BLaER1 treated with 17β-estradiol and CSF1 and Interleukin-3, amounts not matched to agents 10 nM and 100 nM (cell line): ENCODE measurements around the gene MED23.
"Not testable (repeated sequence)": the region's sequence is repeated elsewhere in the genome, so short reads cannot be mapped to it uniquely, and the experiment has no call there.

ENCODE experiments used
- H3K27ac ChIP-seq, 11 experiments: shearing (Covaris generic); formaldehyde crosslinking; 2 replicates each; pipeline ENCODE4 v1.8.1; 2022
- H3K27me3 ChIP-seq, 11 experiments: shearing (Covaris generic); formaldehyde crosslinking; 2 replicates each; pipeline ENCODE4 v1.8.1; 2022
- H3K36me3 ChIP-seq, 11 experiments: shearing (Covaris generic); formaldehyde crosslinking; 2 replicates each; pipeline ENCODE4 v1.8.1; 2022
- H3K4me1 ChIP-seq, 10 experiments: shearing (Covaris generic); formaldehyde crosslinking; 2 replicates each; pipeline ENCODE4 v1.8.1; 2022
- H3K4me2 ChIP-seq, 11 experiments: shearing (Covaris generic); formaldehyde crosslinking; 2 replicates each; pipeline ENCODE4 v1.8.1; 2022
- H3K4me3 ChIP-seq, 10 experiments: shearing (Covaris generic); formaldehyde crosslinking; 2 replicates each; pipeline ENCODE4 v1.8.1; 2022
- H3K9ac ChIP-seq, 11 experiments: shearing (Covaris generic); formaldehyde crosslinking; 2 replicates each; pipeline ENCODE4 v1.8.1; 2022
- H3K9me3 ChIP-seq, 11 experiments: shearing (Covaris generic); formaldehyde crosslinking; replicated peaks in 1 of 11; 2 replicates each; pipeline ENCODE4 v1.8.1; 2022
- H4K20me1 ChIP-seq, 11 experiments: shearing (Covaris generic); formaldehyde crosslinking; 2 replicates each; pipeline ENCODE4 v1.8.1; 2022
- Cebpa-rat ChIP-seq, 11 experiments: shearing (Covaris generic); IDR thresholded peaks; 2 replicates each; pipeline ENCODE4 v1.8.1; 2022

MED23 gene

DNA sequence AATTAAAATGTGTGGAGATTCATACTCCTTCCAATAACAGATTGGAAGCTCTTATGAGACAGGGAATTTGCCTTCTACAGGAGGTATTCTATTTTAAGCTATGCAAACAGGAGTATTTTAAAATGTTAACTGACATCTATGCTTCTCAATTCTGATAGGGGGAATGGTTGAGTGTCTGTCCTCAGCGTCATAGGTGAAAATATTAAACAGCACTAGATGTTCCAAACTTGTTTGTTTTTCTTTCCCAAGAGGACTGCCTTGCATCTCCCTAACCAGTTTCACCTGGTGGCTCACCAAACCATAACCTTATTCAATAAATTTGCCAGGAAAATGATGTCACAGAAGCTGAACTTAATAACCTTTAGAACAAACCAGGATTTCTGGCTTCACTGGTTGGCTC is 79.6 kb downstream of the MED23 start:
- Histone ChIP-seq H3K27me3 (no peaks in the 10 kb centered on the region), H3K27ac (no peak overlapping the region), H3K4me2 (no peak overlapping the region), H3K4me3 (no peak overlapping the region), H3K9me3 (peaks cover 0 to 4% (median 1%) of the 10 kb centered on the region in 11 experiments; a peak in 6 of 22 replicates), H3K9ac (no peak overlapping the region), H3K36me3 (no peaks in the 10 kb centered on the region), H4K20me1 (no peaks in the 10 kb centered on the region; a peak in 1 of 22 replicates), H3K4me1 (peaks cover 0 to 7% (median 0%) of the 10 kb centered on the region in 10 experiments; a peak in 2 of 20 replicates)
- TF ChIP-seq Cebpa-rat (IDR thresholded peaks at IDR 0.05): no peak

GRCh38 chr6:131547488-131547887 is 80.6 kb downstream of the MED23 start:
- TF ChIP-seq Cebpa-rat (IDR thresholded peaks at IDR 0.05): no peak
- H3K27me3 ChIP-seq: no peaks in the 10 kb centered on the region
- H3K36me3 ChIP-seq: no peaks in the 10 kb centered on the region
- no peak overlapping the region for H3K9ac ChIP-seq
- no peak overlapping the region for H3K4me2 ChIP-seq
- peaks cover 0 to 6% (median 4%) of the 10 kb centered on the region in 11 experiments; a peak in 6 of 22 replicates for H3K9me3 ChIP-seq
- H4K20me1 ChIP-seq: no peaks in the 10 kb centered on the region; a peak in 1 of 22 replicates
- no peak overlapping the region for H3K4me3 ChIP-seq
- H3K27ac ChIP-seq: no peak overlapping the region
- peaks cover 0 to 7% (median 0%) of the 10 kb centered on the region in 10 experiments; a peak in 2 of 20 replicates for H3K4me1 ChIP-seq

- no peak overlapping the region for H3K27ac ChIP-seq
- H3K36me3 ChIP-seq: no peaks in the 10 kb centered on the region
- TF ChIP-seq Cebpa-rat (IDR thresholded peaks at IDR 0.05): no peak
- no peak overlapping the region for H3K4me2 ChIP-seq
- H3K4me3 ChIP-seq: no peak overlapping the region
- H3K9ac ChIP-seq: no peak overlapping the region
- H4K20me1 ChIP-seq: no peaks in the 10 kb centered on the region; a peak in 1 of 22 replicates
- peaks cover 0 to 7% (median 0%) of the 10 kb centered on the region in 10 experiments; a peak in 2 of 20 replicates for H3K4me1 ChIP-seq
- peaks cover 0 to 6% (median 4%) of the 10 kb centered on the region in 11 experiments; a peak in 6 of 22 replicates for H3K9me3 ChIP-seq
- H3K27me3 ChIP-seq: no peaks in the 10 kb centered on the region
Observed at GRCh38 chr6:131545317-131545716, 82.7 kb downstream of the MED23 start.

- not testable (repeated sequence) for H3K27me3 ChIP-seq, H4K20me1 ChIP-seq, H3K36me3 ChIP-seq, H3K9ac ChIP-seq, H3K27ac ChIP-seq, H3K4me2 ChIP-seq, H3K9me3 ChIP-seq, H3K4me3 ChIP-seq
- H3K4me1 ChIP-seq: peaks cover 0 to 12% (median 5%) of the 10 kb centered on the region in 10 experiments; a peak in 10 of 20 replicates
Observed at GRCh38 chr6:131538615-131539014, 89.4 kb downstream of the MED23 start.

- peak overlapping the region in 2 of 11 experiments; percentile 15 to 24; a peak in 4 of 22 replicates for H3K4me2 ChIP-seq
Observed at GRCh38 chr6:131532580-131533039, 95.4 kb downstream of the MED23 start.

DNA sequence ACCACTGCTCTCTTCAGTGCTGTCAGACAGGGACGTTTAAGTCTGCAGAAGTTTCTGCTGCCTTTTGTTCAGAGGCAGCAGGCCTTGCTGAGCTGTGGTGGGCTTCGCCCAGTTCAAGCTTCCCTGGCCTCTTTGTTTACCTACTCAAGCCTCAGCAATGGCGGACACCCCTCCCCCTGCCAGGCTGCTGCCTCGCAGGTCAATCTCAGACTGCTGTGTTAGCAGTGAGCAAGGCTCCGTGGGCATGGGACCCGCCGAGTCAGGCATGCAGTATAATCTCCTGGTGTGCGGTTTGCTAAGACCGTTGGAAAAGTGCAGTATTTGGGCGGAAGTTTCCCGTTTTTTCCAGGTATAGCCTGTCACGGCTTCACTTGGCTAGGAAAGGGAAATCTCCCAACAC is 96.4 kb downstream of the MED23 start:
- not testable (repeated sequence) for H3K27ac ChIP-seq, H3K9me3 ChIP-seq, H3K36me3 ChIP-seq, H4K20me1 ChIP-seq, H3K27me3 ChIP-seq, H3K4me3 ChIP-seq, H3K4me2 ChIP-seq, H3K9ac ChIP-seq
- peaks cover 0 to 20% (median 12%) of the 10 kb centered on the region in 10 experiments; a peak in 12 of 20 replicates for H3K4me1 ChIP-seq

More at GRCh38 chr6:131532580-131533039, 95.4 kb downstream of the MED23 start:
- Histone ChIP-seq H3K36me3 (no peaks in the 10 kb centered on the region), H3K27ac (no peak overlapping the region), H4K20me1 (no peaks in the 10 kb centered on the region), H3K9ac (no peak overlapping the region), H3K27me3 (no peaks in the 10 kb centered on the region), H3K9me3 (no peaks in the 10 kb centered on the region; a peak in 1 of 22 replicates), H3K4me3 (no peak overlapping the region), H3K4me1 (peaks cover 0 to 20% (median 12%) of the 10 kb centered on the region in 10 experiments; a peak in 12 of 20 replicates)
- no peak for TF ChIP-seq Cebpa-rat (IDR thresholded peaks at IDR 0.05)

GRCh38 chr6:131530936-131531335 is 97.1 kb downstream of the MED23 start:
- H3K4me1 ChIP-seq: peaks cover 0 to 20% (median 12%) of the 10 kb centered on the region in 10 experiments; a peak in 12 of 20 replicates

DNA sequence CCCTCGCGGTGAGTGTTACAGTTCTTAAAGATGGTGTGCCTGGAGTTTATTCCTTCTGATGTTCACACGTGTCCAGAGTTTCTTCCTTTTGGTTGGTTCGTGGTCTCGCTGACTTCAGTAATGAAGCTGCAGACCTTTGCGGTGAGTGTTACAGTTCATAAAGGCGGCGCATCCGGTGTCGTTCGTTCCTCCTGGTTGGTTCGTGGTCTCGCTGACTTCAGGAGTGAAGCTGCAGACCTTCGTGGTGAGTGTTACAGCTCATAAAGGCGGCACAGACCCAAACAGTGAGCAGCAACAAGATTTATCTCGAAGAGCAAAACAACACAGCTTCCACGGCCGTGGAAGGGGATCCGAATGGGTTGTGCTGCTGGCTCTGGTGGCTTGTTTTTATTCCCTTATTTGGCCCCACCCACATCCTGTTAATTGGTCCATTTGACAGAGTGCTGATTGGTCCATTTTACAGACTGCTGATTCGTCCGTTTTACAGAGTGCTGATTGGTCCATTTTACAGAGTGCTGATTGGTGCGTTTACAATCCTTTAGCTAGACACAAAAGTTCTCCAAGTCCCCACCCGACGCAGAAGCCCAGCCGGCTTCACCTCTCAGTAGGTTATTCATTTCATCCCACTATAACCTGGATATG is 103.2 kb downstream of the MED23 start:
- no peak overlapping the region for H3K27ac ChIP-seq
- no peaks in the 10 kb centered on the region for H3K27me3 ChIP-seq
- no peak for TF ChIP-seq Cebpa-rat (IDR thresholded peaks at IDR 0.05)
- no peak overlapping the region for H3K9ac ChIP-seq
- no peak overlapping the region for H3K4me3 ChIP-seq
- no peaks in the 10 kb centered on the region for H3K36me3 ChIP-seq
- no peak overlapping the region for H3K4me2 ChIP-seq
- H3K4me1 ChIP-seq: no peaks in the 10 kb centered on the region
- H3K9me3 ChIP-seq: peaks cover 5 to 18% (median 9%) of the 10 kb centered on the region in 11 experiments; a peak in 17 of 22 replicates
- H4K20me1 ChIP-seq: no peaks in the 10 kb centered on the region

More at GRCh38 chr6:131530936-131531335, 97.1 kb downstream of the MED23 start:
- not testable (repeated sequence) for H3K9ac ChIP-seq, H3K36me3 ChIP-seq, H3K27me3 ChIP-seq, H3K27ac ChIP-seq, H3K4me3 ChIP-seq, H3K9me3 ChIP-seq, H4K20me1 ChIP-seq, H3K4me2 ChIP-seq

DNA sequence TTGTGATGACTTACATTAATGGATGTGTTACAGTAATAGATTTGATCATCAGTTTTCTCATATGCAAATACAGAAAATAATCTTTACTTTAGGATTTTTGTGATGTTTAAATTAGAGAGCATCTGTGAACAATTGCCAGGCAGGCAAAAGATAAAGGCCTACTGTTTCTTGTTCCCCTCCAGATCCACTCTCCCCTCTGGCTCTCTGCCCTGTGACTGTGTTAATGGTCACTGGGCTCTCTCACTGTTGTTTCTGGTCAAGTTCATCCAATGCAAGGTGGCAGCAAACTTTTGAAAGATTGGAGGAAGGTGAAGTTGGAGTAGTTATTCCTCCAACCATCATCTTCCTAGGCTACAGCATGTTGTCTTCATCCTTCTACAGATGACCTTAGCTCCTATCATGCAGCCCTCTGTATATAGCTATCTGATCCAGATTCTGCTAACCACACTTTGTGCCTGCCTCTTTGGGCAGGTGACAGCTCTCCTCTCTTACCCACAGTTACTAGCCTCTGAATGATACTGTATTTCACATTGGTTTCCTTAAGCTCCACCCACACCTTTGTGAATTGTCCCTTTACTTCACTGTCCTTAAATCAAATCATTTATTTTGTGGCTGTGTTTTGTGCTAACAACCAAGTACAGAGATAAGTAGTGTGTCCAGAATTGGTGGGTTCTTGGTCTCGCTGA is 103.9 kb downstream of the MED23 start:
- H4K20me1 ChIP-seq: no peaks in the 10 kb centered on the region
- no peak for TF ChIP-seq Cebpa-rat (IDR thresholded peaks at IDR 0.05)
- H3K27me3 ChIP-seq: no peaks in the 10 kb centered on the region
- no peaks in the 10 kb centered on the region for H3K36me3 ChIP-seq
- peaks cover 5 to 18% (median 12%) of the 10 kb centered on the region in 11 experiments; a peak in 18 of 22 replicates for H3K9me3 ChIP-seq
- H3K9ac ChIP-seq: no peak overlapping the region
- H3K27ac ChIP-seq: no peak overlapping the region
- no peaks in the 10 kb centered on the region for H3K4me1 ChIP-seq
- H3K4me2 ChIP-seq: no peak overlapping the region
- H3K4me3 ChIP-seq: no peak overlapping the region
